MM.1S (cell line): ENCODE results near the gene SLCO3A1.

Experiments
- CTCF ChIP-seq: fragments of 300-600 bp; sonication (generic); IDR thresholded peaks from 2 replicates; pipeline ENCODE4 v1.5.1; 2016; ENCODE audit warnings: antibody characterized with exemption, low read length, mixed read lengths
- EZH2 ChIP-seq: fragments of 300-600 bp; sonication (generic); optimal IDR thresholded peaks from 2 replicates; pipeline ENCODE3; 2017; ENCODE audit warnings: low read depth, mild to moderate bottlenecking, antibody characterized with exemption, low read length, mixed read lengths
- EZH2phosphoT487 ChIP-seq: fragments of 300-600 bp; sonication (generic); IDR thresholded peaks from 2 replicates; pipeline ENCODE4 v1.6.1; 2018; ENCODE audit warnings: antibody characterized with exemption, low read length

- no peak for TF ChIP-seq CTCF
- no peak for TF ChIP-seq EZH2
- TF ChIP-seq EZH2phosphoT487, result no peak
These were observed 33.4 kb downstream of the SLCO3A1 start for GRCh38 chr15:91886878-91887277.
